Ascending aorta (tissue), 2 donors: Measurements from ENCODE around the gene ZEB1. TPM values are rescaled to one million over a fixed set of nuclear protein-coding genes. Genes with fewer than 3 reads are reported as not detected.

ENCODE experiments used
- DNase-seq, 2 donors: peaks; one replicate each; pipeline ENCODE4 v3.0.0-alpha.2; 2019; ENCODE audit warnings: low spot score in 2 of 2
- H3K27ac ChIP-seq, 2 donors: fragments of 200-600 bp; sonication (generic); one replicate each; pipeline ENCODE4 v1.5.1; 2016 to 2017; ENCODE audit warnings: mild to moderate bottlenecking in 1 of 2
- H3K27me3 ChIP-seq: fragments of 200-600 bp; sonication (generic); one replicate; pipeline ENCODE4 v1.5.1; 2017
- H3K36me3 ChIP-seq, 2 donors: fragments of 200-600 bp; sonication (generic); one replicate each; pipeline ENCODE4 v1.5.1; 2016
- H3K4me1 ChIP-seq, 2 donors: fragments of 200-600 bp; sonication (generic); one replicate each; pipeline ENCODE4 v1.5.1; 2016 to 2017; ENCODE audit warnings: mild to moderate bottlenecking in 1 of 2
- H3K4me3 ChIP-seq, 2 donors: fragments of 200-600 bp; sonication (generic); one replicate each; pipeline ENCODE4 v1.5.1; 2016 to 2017; ENCODE audit warnings: mild to moderate bottlenecking in 1 of 2
- H3K9me3 ChIP-seq, 2 donors: fragments of 200-600 bp; sonication (generic); one replicate each; pipeline ENCODE4 v1.5.1; 2016
- CTCF ChIP-seq, 3 experiments: fragments of 200-600 bp in 2 of 3; fragments of 450-650 bp in 1 of 3; sonication (generic) in 2 of 3; IDR thresholded peaks; one replicate each; pipeline ENCODE4 v1.5.1; 2016 to 2019; ENCODE audit warnings: antibody characterized with exemption in 3 of 3, mild to moderate bottlenecking in 1 of 3, moderate library complexity in 1 of 3
- intact Hi-C: fragments of 100-400 bp; cut with DNase I; formaldehyde crosslinking; loops from one replicate; pipeline ENCODE4 v1.15.1; 2023
- total RNA-seq: library from RNA; depleted of rRNA; stranded (reverse); fragments of >200 nt; gene quantifications from one replicate; pipeline ENCODE4 v1.1.0, GENCODE V29; 2016

The ZEB1 gene
- total RNA-seq, 1 donor from 2014 or later = 77.3 TPM

DNA sequence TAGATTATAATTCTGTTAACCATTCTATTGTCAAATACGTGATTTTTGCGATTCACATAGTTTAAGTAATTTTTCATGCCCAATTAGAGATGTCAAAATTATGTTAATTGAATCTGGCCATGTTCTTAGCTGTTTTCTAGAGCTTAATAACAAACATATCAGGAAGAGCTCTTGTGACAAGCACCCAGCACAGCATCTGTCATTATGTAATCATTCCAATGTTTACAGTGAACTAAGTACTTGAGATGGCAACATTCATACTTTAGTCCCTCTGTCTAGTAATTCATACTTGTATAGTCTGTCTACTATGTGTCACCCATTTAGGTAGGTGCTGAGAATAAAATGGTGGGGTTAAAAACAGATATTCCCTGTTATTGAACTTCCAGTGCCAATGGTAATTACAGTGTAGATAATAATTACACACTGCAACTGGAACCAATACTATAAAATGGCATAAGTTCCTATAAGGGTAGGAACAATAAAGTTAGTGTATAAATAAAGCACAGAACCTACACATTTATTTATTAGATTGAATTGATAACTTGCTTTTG lies 55.2 kb downstream of the ZEB1 start:
- DNase-seq = no peak
- Histone ChIP-seq H3K4me3 (no peak overlapping the region), H3K9me3 (no peaks in the 10 kb centered on the region), H3K4me1 (peaks cover 0 to 7% of the 10 kb centered on the region in 2 donors), H3K36me3 (no peaks in the 10 kb centered on the region), H3K27ac (no peak overlapping the region), H3K27me3 (no peaks in the 10 kb centered on the region)
- intact Hi-C loops = no loop called here
- no peak for TF ChIP-seq CTCF (IDR thresholded peaks at IDR 0.05)

GRCh38 chr10:31381171-31381570 lies 62.2 kb downstream of the ZEB1 start:
- TF ChIP-seq CTCF (IDR thresholded peaks at IDR 0.05) = no peak
- Histone ChIP-seq H3K4me1 (peaks cover 0 to 10% of the 10 kb centered on the region in 2 donors), H3K27me3 (no peaks in the 10 kb centered on the region), H3K9me3 (no peaks in the 10 kb centered on the region), H3K4me3 (no peak overlapping the region), H3K27ac (peak overlapping the region in 1 of 2 donors; percentile 70), H3K36me3 (no peaks in the 10 kb centered on the region)
- no peak for DNase-seq
- intact Hi-C loops = no loop called here

DNA sequence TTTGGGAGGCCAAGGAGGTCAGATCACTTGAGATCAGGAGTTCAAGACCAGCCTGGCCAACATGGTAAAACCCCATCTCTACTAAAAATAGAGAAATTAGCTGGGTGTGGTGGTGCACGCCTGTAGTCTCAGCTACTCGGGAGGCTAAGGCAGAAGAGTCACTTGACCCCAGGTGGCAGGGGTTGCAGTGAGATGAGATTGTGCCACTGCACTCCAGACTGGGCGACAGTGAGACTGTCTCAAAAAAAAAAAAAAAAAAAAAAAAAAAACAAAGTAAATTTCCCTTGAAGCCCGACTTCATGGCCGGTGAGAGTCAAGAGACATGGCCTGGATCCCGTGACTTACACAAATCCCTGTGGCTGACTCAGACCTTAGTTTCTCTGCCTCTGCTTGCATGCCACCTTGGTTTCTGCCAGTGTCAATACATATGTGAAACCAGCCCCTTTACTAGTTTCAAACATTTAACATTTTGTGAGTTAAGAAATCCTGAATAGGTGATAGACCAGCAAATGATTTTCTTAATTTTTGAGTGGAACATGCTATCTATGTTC lies 62.8 kb downstream of the ZEB1 start:
- peaks cover 0 to 10% of the 10 kb centered on the region in 2 donors for H3K4me1 ChIP-seq

GRCh38 chr10:31383810-31384588 lies 65.0 kb downstream of the ZEB1 start:
- intact Hi-C loops = no loop called here
- H3K4me3 ChIP-seq = no peak overlapping the region
- peaks cover 0 to 8% of the 10 kb centered on the region in 2 donors for H3K36me3 ChIP-seq
- no peak overlapping the region for H3K27ac ChIP-seq
- H3K4me1 ChIP-seq = peaks cover 0 to 10% of the 10 kb centered on the region in 2 donors
- H3K27me3 ChIP-seq = no peaks in the 10 kb centered on the region
- no peak for TF ChIP-seq CTCF (IDR thresholded peaks at IDR 0.05)
- DNase-seq = no peak
- H3K9me3 ChIP-seq = no peaks in the 10 kb centered on the region

More for the DNA sequence above, 62.8 kb downstream of the ZEB1 start:
- no peak for TF ChIP-seq CTCF (IDR thresholded peaks at IDR 0.05)
- H3K36me3 ChIP-seq = no peaks in the 10 kb centered on the region
- no peaks in the 10 kb centered on the region for H3K27me3 ChIP-seq
- H3K9me3 ChIP-seq = no peaks in the 10 kb centered on the region
- DNase-seq = no peak
- intact Hi-C loops = no loop called here
- H3K4me3 ChIP-seq = no peak overlapping the region
- H3K27ac ChIP-seq = peak overlapping the region in 1 of 2 donors; percentile 70

- DNase-seq = no peak
Observed at GRCh38 chr10:31384589-31384949, 65.6 kb downstream of the ZEB1 start.

More at GRCh38 chr10:31384589-31384949, 65.6 kb downstream of the ZEB1 start:
- TF ChIP-seq CTCF (IDR thresholded peaks at IDR 0.05) = no peak
- Histone ChIP-seq H3K36me3 (peaks cover 0 to 8% of the 10 kb centered on the region in 2 donors), H3K4me1 (peaks cover 0 to 10% of the 10 kb centered on the region in 2 donors), H3K4me3 (no peak overlapping the region), H3K9me3 (no peaks in the 10 kb centered on the region), H3K27ac (peak overlapping the region in 1 of 2 donors; percentile 19), H3K27me3 (no peaks in the 10 kb centered on the region)
- intact Hi-C loops = no loop called here
